ENCODE results near the gene GON7.
"Not testable (repeated sequence)": the region's sequence is repeated elsewhere in the genome, so short reads cannot be mapped to it uniquely, and the experiment has no call there.

Gene GON7

GRCh38 chr14:93239869-93240677 is 33.2 kb upstream of the GON7 start:
- no peak for TF ChIP-seq CTCF (IDR thresholded peaks at IDR 0.05)

GRCh38 chr14:93234798-93235197 is 27.9 kb upstream of the GON7 start:
- H3K27me3 Mint-ChIP-seq (ENCODE audit: low read depth, poor library complexity) = peaks cover 19% of the 10 kb centered on the region
- no peaks in the 10 kb centered on the region for H3K9me3 Mint-ChIP-seq
- H3K36me3 Mint-ChIP-seq (ENCODE audit: low read depth) = no peaks in the 10 kb centered on the region
- no peak overlapping the region for H3K27ac Mint-ChIP-seq
- H3K4me1 Mint-ChIP-seq = no peaks in the 10 kb centered on the region
- no peak for DNase-seq
- no peak for TF ChIP-seq CTCF (IDR thresholded peaks at IDR 0.05)
- H3K4me3 Mint-ChIP-seq = no peak overlapping the region

More at GRCh38 chr14:93239869-93240677, 33.2 kb upstream of the GON7 start:
- Mint-ChIP-seq H3K4me1 (no peaks in the 10 kb centered on the region), H3K27ac (no peak overlapping the region), H3K36me3 (ENCODE audit: low read depth) (peaks cover 25% of the 10 kb centered on the region), H3K27me3 (ENCODE audit: low read depth, poor library complexity) (peaks cover 10% of the 10 kb centered on the region), H3K9me3 (no peaks in the 10 kb centered on the region), H3K4me3 (no peak overlapping the region)
- no peak for DNase-seq

GRCh38 chr14:93233078-93233477 is 26.2 kb upstream of the GON7 start:
- not testable (repeated sequence) for H3K27ac Mint-ChIP-seq; H3K4me1 Mint-ChIP-seq; H3K9me3 Mint-ChIP-seq; H3K36me3 Mint-ChIP-seq (ENCODE audit: low read depth); DNase-seq; H3K4me3 Mint-ChIP-seq
- H3K27me3 Mint-ChIP-seq (ENCODE audit: low read depth, poor library complexity) = peaks cover 12% of the 10 kb centered on the region

- no peak overlapping the region for H3K4me3 Mint-ChIP-seq
- H3K36me3 Mint-ChIP-seq (ENCODE audit: low read depth) = peaks cover 19% of the 10 kb centered on the region
- no peak for TF ChIP-seq CTCF (IDR thresholded peaks at IDR 0.05)
- H3K4me1 Mint-ChIP-seq = no peaks in the 10 kb centered on the region
- peaks cover 12% of the 10 kb centered on the region for H3K27me3 Mint-ChIP-seq (ENCODE audit: low read depth, poor library complexity)
- no peak overlapping the region for H3K27ac Mint-ChIP-seq
- no peaks in the 10 kb centered on the region for H3K9me3 Mint-ChIP-seq
- no peak for DNase-seq
Observed at GRCh38 chr14:93232159-93232558, 25.3 kb upstream of the GON7 start.

- Mint-ChIP-seq H3K36me3 (ENCODE audit: low read depth) (peaks cover 24% of the 10 kb centered on the region), H3K27ac (no peak overlapping the region), H3K27me3 (ENCODE audit: low read depth, poor library complexity) (peaks cover 12% of the 10 kb centered on the region), H3K4me3 (no peak overlapping the region), H3K9me3 (no peaks in the 10 kb centered on the region), H3K4me1 (no peaks in the 10 kb centered on the region)
- no peak for TF ChIP-seq CTCF (IDR thresholded peaks at IDR 0.05)
- DNase-seq = no peak
Observed at GRCh38 chr14:93231129-93231979, 24.5 kb upstream of the GON7 start.

GRCh38 chr14:93230539-93230938 is 23.7 kb upstream of the GON7 start:
- no peak for DNase-seq
- H3K27me3 Mint-ChIP-seq (ENCODE audit: low read depth, poor library complexity) = peaks cover 9% of the 10 kb centered on the region
- H3K36me3 Mint-ChIP-seq (ENCODE audit: low read depth) = peaks cover 32% of the 10 kb centered on the region
- peak overlapping the region; percentile 45 for H3K27ac Mint-ChIP-seq
- H3K4me3 Mint-ChIP-seq = no peak overlapping the region
- H3K9me3 Mint-ChIP-seq = no peaks in the 10 kb centered on the region
- no peaks in the 10 kb centered on the region for H3K4me1 Mint-ChIP-seq
- TF ChIP-seq CTCF (IDR thresholded peaks at IDR 0.05) = no peak
